H1 (cell line): Measurements from ENCODE around the gene AIRE. TPM values are rescaled to one million over a fixed set of nuclear protein-coding genes. Genes with fewer than 3 reads are reported as not detected.
A peak's percentile ranks its signal among the peaks of the same experiment; 100 is the strongest.

Experiments used
- CTCF ChIA-PET: fragments of 300-600 bp; sonication (Branson Sonifier 250); formaldehyde crosslinking; loops from one replicate; lab custom pipeline; 2021; ENCODE audit not compliant: partially characterized antibody; lab: Charles Lee
- POLR2A ChIA-PET: fragments of 300-600 bp; sonication (Branson Sonifier 250); formaldehyde crosslinking; loops from one replicate; lab custom pipeline; 2021; ENCODE audit warnings: inconsistent platforms; ENCODE audit not compliant: partially characterized antibody; lab: Charles Lee
- DNase-seq, 2 experiments: peaks; one replicate each; pipeline versions ENCODE4 v3.0.0 to v3.0.0-alpha.2; 2010 to 2022; ENCODE audit warnings: low spot score in 2 of 2, low read depth in 1 of 2, mixed read lengths in 1 of 2
- FAIRE-seq: peaks from 2 replicates; lab custom pipeline; 2011; peaks lifted over from hg19 to GRCh38; lab: Jason Lieb, UNC
- H2AFZ ChIP-seq: 2 replicates; pipeline ENCODE4 v1.8.1; 2012; ENCODE audit warnings: low read length, inconsistent platforms
- H2AK5ac ChIP-seq: 2 replicates; pipeline ENCODE4 v1.6.1; 2013; ENCODE audit warnings: low read depth, low read length
- H2BK120ac ChIP-seq: replicated peaks from 2 replicates; pipeline ENCODE3; 2013; ENCODE audit warnings: low read depth, low read length, inconsistent platforms
- H2BK12ac ChIP-seq: 2 replicates; pipeline ENCODE4 v1.6.1; 2013; ENCODE audit warnings: low read depth, low read length
- H2BK15ac ChIP-seq: 2 replicates; pipeline ENCODE4 v1.6.1; 2013; ENCODE audit warnings: low read length
- H2BK20ac ChIP-seq: 2 replicates; pipeline ENCODE4 v1.6.1; 2013; ENCODE audit warnings: low read length
- H2BK5ac ChIP-seq: 2 replicates; pipeline ENCODE4 v1.6.1; 2013; ENCODE audit warnings: low read depth, low read length
- H3K14ac ChIP-seq: 2 replicates; pipeline ENCODE4 v1.6.1; 2013; ENCODE audit warnings: inconsistent platforms; ENCODE audit not compliant: insufficient read length
- H3K18ac ChIP-seq: 2 replicates; pipeline ENCODE4 v1.6.1; 2013; ENCODE audit warnings: low read length; ENCODE audit errors: extremely low read depth
- H3K23ac ChIP-seq: 2 replicates; pipeline ENCODE4 v1.6.1; 2013; ENCODE audit warnings: inconsistent platforms; ENCODE audit not compliant: insufficient read length
- H3K23me2 ChIP-seq: 2 replicates; pipeline ENCODE4 v1.6.1; 2013; ENCODE audit warnings: low read depth, low read length
- H3K27ac ChIP-seq: 2 replicates; pipeline ENCODE4 v1.6.1; 2011; ENCODE audit warnings: low read depth, low read length, inconsistent platforms
- H3K27me3 ChIP-seq, 4 experiments: replicated peaks in 1 of 4; 1 replicate in 1 of 4; 2 replicates in 3 of 4; pipeline versions ENCODE4 v1.6.1 to v1.8.1; 2011 to 2013; ENCODE audit warnings: low read length in 3 of 4, mild to moderate bottlenecking in 3 of 4, inconsistent platforms in 2 of 4, mixed read lengths in 2 of 4, moderate library complexity in 1 of 4; ENCODE audit not compliant: control insufficient read depth in 3 of 4, insufficient read depth in 3 of 4; ENCODE audit errors: extremely low read depth in 1 of 4
- H3K36me3 ChIP-seq, 4 experiments: 2 replicates each; pipeline versions ENCODE4 v1.6.1 to v1.8.1; 2011 to 2013; ENCODE audit warnings: mild to moderate bottlenecking in 4 of 4, low read length in 3 of 4, moderate library complexity in 2 of 4, control low read depth in 1 of 4, inconsistent platforms in 1 of 4; ENCODE audit not compliant: insufficient read depth in 4 of 4, control insufficient read depth in 2 of 4
- H3K4ac ChIP-seq: replicated peaks from 2 replicates; pipeline ENCODE3; 2013; ENCODE audit warnings: low read length, low read depth, mixed read lengths, inconsistent platforms; ENCODE audit not compliant: insufficient read length
- H3K4me1 ChIP-seq, 4 experiments: replicated peaks in 1 of 4; 1 replicate in 1 of 4; 2 replicates in 3 of 4; pipeline versions ENCODE4 v1.6.1 to v1.8.1; 2011 to 2013; ENCODE audit warnings: low read length in 3 of 4, inconsistent platforms in 2 of 4, mixed read lengths in 1 of 4; ENCODE audit not compliant: insufficient read depth in 4 of 4, control insufficient read depth in 3 of 4
- H3K4me2 ChIP-seq, 2 experiments: 2 replicates each; pipeline versions ENCODE4 v1.6.1 to v1.8.1; 2011 to 2013; ENCODE audit warnings: low read depth in 2 of 2, low read length in 2 of 2, control low read depth in 1 of 2, inconsistent platforms in 1 of 2, mild to moderate bottlenecking in 1 of 2; ENCODE audit not compliant: insufficient read depth in 1 of 2
- H3K4me3 ChIP-seq, 4 experiments: fragments of 200-600, 300-600 bp in 1 of 4; sonication (generic), shearing (Covaris generic), sonication (Bioruptor Twin) in 1 of 4; 2 replicates each; pipeline versions ENCODE4 v1.5.1 to v1.8.1; 2011 to 2016; ENCODE audit warnings: low read length in 4 of 4, low read depth in 3 of 4, control low read depth in 2 of 4, inconsistent platforms in 2 of 4, mild to moderate bottlenecking in 2 of 4, mixed read lengths in 1 of 4, moderate library complexity in 1 of 4; ENCODE audit not compliant: insufficient read depth in 2 of 4; ENCODE audit errors: extremely low read depth in 1 of 4
- H3K56ac ChIP-seq: replicated peaks from 2 replicates; pipeline ENCODE3; 2013; ENCODE audit warnings: low read depth, mild to moderate bottlenecking, mixed read lengths, low read length, inconsistent platforms; ENCODE audit not compliant: insufficient read length
- H3K79me1 ChIP-seq: 2 replicates; pipeline ENCODE4 v1.6.1; 2013; ENCODE audit warnings: low read depth, low read length, control low read depth
- H3K79me2 ChIP-seq, 2 experiments: 2 replicates each; pipeline versions ENCODE4 v1.6.1 to v1.8.1; 2012 to 2013; ENCODE audit warnings: low read length in 2 of 2, mild to moderate bottlenecking in 2 of 2, inconsistent platforms in 1 of 2; ENCODE audit not compliant: insufficient read depth in 2 of 2, control insufficient read depth in 1 of 2
- H3K9ac ChIP-seq, 4 experiments: replicated peaks in 1 of 4; 1 replicate in 1 of 4; 2 replicates in 3 of 4; pipeline versions ENCODE4 v1.6.1 to v1.8.1; 2011 to 2013; ENCODE audit warnings: low read depth in 3 of 4, low read length in 3 of 4, control low read depth in 2 of 4, mild to moderate bottlenecking in 2 of 4, moderate library complexity in 2 of 4, inconsistent platforms in 1 of 4; ENCODE audit errors: extremely low read depth in 1 of 4
- H3K9me3 ChIP-seq, 2 experiments: 2 replicates each; pipeline versions ENCODE4 v1.6.1 to v1.8.1; 2012 to 2013; ENCODE audit warnings: mild to moderate bottlenecking in 2 of 2, moderate library complexity in 2 of 2, control low read depth in 1 of 2, inconsistent platforms in 1 of 2, low read depth in 1 of 2, low read length in 1 of 2, mixed read lengths in 1 of 2; ENCODE audit not compliant: insufficient read depth in 2 of 2
- H4K20me1 ChIP-seq, 2 experiments: replicated peaks in 1 of 2; 2 replicates each; pipeline versions ENCODE3 to v1.8.1; 2011 to 2013; ENCODE audit warnings: inconsistent platforms in 2 of 2, low read length in 2 of 2, mild to moderate bottlenecking in 1 of 2; ENCODE audit not compliant: insufficient read depth in 2 of 2, control insufficient read depth in 1 of 2
- H4K5ac ChIP-seq: 2 replicates; pipeline ENCODE4 v1.6.1; 2013; ENCODE audit warnings: low read length, low read depth, mixed read lengths, inconsistent platforms; ENCODE audit not compliant: insufficient read length
- H4K8ac ChIP-seq: 2 replicates; pipeline ENCODE4 v1.8.0; 2013; ENCODE audit warnings: mild to moderate bottlenecking, moderate library complexity, low read length, inconsistent platforms; ENCODE audit not compliant: insufficient read depth; ENCODE audit errors: extremely low read depth
- H4K91ac ChIP-seq: replicated peaks from 2 replicates; pipeline ENCODE3; 2013; ENCODE audit warnings: low read length, mixed read lengths, inconsistent platforms; ENCODE audit not compliant: insufficient read length
- ASH2L ChIP-seq: fragments of 200-600, 300-600 bp; sonication (generic); IDR thresholded peaks from one replicate; pipeline ENCODE4 v1.7.1; 2017; ENCODE audit warnings: low read length
- CHD1 ChIP-seq: IDR thresholded peaks from 2 replicates; pipeline ENCODE4 v1.6.1; 2012; ENCODE audit warnings: low read depth, low read length, improper control_type of control experiment
- CREB1 ChIP-seq: IDR thresholded peaks from 2 replicates; pipeline ENCODE4 v1.6.1; 2012; ENCODE audit warnings: inconsistent platforms
- CTBP2 ChIP-seq: IDR thresholded peaks from 2 replicates; pipeline ENCODE4 v1.7.0; 2011; ENCODE audit warnings: borderline replicate concordance, mild to moderate bottlenecking, moderate library complexity, mixed read lengths, low read length; ENCODE audit not compliant: insufficient read depth, insufficient read length
- E2F6 ChIP-seq: IDR thresholded peaks from 2 replicates; pipeline ENCODE4 v1.6.1; 2012; ENCODE audit warnings: inconsistent platforms
- PHF8 ChIP-seq: fragments of 200-600 bp; sonication (generic); conservative IDR thresholded peaks from 2 replicates; pipeline ENCODE4 v1.7.1; 2012; ENCODE audit warnings: low read depth, mild to moderate bottlenecking, inconsistent platforms, low read length, moderate library complexity
- POLR2AphosphoS5 ChIP-seq: IDR thresholded peaks from 2 replicates; pipeline ENCODE4 v1.6.1; 2011; ENCODE audit warnings: low read depth, low read length
- RXRA ChIP-seq: IDR thresholded peaks from 2 replicates; pipeline ENCODE4 v1.6.1; 2011; ENCODE audit warnings: low read depth, mild to moderate bottlenecking, low read length, moderate library complexity; ENCODE audit not compliant: insufficient read depth
- SP2 ChIP-seq: IDR thresholded peaks from 2 replicates; pipeline ENCODE4 v1.6.1; 2012; ENCODE audit warnings: mild to moderate bottlenecking, low read length, inconsistent platforms
- TAF1 ChIP-seq: IDR thresholded peaks from 2 replicates; pipeline ENCODE4 v1.6.1; 2011; ENCODE audit warnings: mild to moderate bottlenecking, low read depth, low read length
- WGBS, 2 experiments: shearing (Covaris generic) in 1 of 2; methylation state at CpG; one replicate each; pipeline versions ENCODE4 v1.1.6 to v1.1.7; 2013 to 2015; ENCODE audit warnings: low lambda C conversion rate in 2 of 2, mixed read lengths in 2 of 2, inconsistent platforms in 1 of 2, low coverage in 1 of 2, missing lambda C conversion rate in 1 of 2; ENCODE audit not compliant: insufficient replicate concordance in 2 of 2, insufficient coverage in 1 of 2, insufficient read length in 1 of 2; ENCODE audit errors: extremely low coverage in 1 of 2, missing lambda C conversion rate in 1 of 2; 5-methylcytosine and 5-hydroxymethylcytosine counted together
- polyA plus RNA-seq, 7 experiments: library from polyadenylated mRNA; depleted of rRNA in 3 of 7; stranded (reverse) in 5 of 7; unstranded in 2 of 7; fragments of >200 nt in 5 of 7; fragments of 200-250 nt in 2 of 7; gene quantifications; 1 replicate in 5 of 7; 2 replicates in 1 of 7; 4 replicates in 1 of 7; pipeline versions ENCODE4 v1.2.1 to v1.2.3, GENCODE V29; 2011 to 2013; ENCODE audit warnings: missing spikeins in 2 of 7, mixed read lengths in 2 of 7
- total RNA-seq: library from RNA; stranded (reverse); fragmentation: NEBNext Ultra II Directional; extraction: Animal tissue kit (Norgen Biotek cat#: 25700); gene quantifications from 2 replicates; pipeline ENCODE4 v1.2.1, GENCODE V29; 2021

AIRE gene
- total and polyA plus RNA-seq, 2 of the 8 experiments (the other 6 are each of a cell fraction or from before 2014, with no cell fraction given) = 0.09 TPM; not detected in 1

DNA sequence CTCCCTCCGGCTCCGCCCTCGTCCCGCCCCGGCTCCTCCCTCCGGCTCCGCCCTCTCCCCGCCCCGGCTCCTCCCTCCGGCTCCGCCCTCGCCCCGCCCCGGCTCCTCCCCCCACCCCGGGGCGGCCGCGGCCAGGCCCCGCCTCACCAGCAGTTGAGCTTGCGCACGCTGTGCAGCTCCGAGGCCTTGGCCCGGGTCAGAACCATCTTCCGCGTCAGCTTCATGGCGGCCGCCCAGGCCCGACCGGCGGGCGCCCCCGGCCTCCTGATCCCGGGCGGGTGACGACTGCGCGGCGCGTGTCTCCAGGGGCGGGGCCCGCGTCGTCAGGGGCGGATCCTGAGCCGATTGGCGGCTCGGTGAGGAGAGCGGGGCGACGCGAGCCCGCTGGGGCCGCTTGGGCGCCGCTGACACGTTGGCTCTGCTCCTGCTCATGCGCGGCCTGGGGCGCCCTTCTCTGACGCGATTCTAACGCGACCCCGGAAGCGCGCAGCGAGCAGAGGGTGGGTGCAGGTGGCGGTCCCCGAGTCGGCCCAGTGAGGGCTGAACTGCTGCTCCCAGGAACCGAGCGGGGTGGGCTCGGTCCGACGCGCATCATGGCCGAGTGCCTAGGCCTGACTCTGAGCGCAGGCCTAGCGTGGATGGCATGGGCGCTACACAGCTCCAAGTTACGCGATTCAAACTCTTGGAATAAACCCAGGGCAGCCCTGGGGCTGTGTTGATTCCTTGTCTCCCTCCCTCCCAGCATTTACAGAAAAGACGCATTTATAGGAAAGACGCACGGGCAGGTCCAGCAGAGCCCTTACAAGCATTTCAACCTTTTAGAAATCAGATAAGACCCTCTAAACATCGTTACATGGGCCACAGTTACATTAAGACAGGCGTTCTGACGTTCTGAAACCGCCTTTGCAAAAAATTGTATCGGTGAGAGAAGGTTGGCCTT is 53.6 kb downstream of the AIRE start, which contains the start of gene CFAP410:
CFAP410 (minus strand) TSS at position 420 of the 940 bp plus-strand sequence; CDS start at position 224, 196 bp downstream.
- peak within 1 kb of the TSS; percentile 87; the same call in 1 of the 2 replicates for H3K18ac ChIP-seq
- H4K91ac ChIP-seq = peak within 1 kb of the TSS; percentile 72
- TF ChIP-seq RXRA (no peak), CHD1 (no peak), CREB1 (peak; percentile 100), POLR2AphosphoS5 (peak; percentile 86), CTBP2 (peak; percentile 62), SP2 (no peak), PHF8 (peak; percentile 88), TAF1 (peak; percentile 85), E2F6 (0 out of 2 replicates have a peak, but pooled peaks have one; percentile 3), ASH2L (peak; percentile 67)

More for the DNA sequence above, 53.6 kb downstream of the AIRE start, which contains the start of gene CFAP410:
- peaks cover 0 to 7% (median under 1%) of the 10 kb centered on the region in 4 experiments; a peak in 2 of 7 replicates for H3K4me1 ChIP-seq
- peak within 1 kb of the TSS; percentile 35; the same call in 1 of the 2 replicates for H2AFZ ChIP-seq
- peak; percentile 84 to 97 for DNase-seq
- POLR2A ChIA-PET = interaction anchor here (0.6 to 2.5 kb wide), 5 partner anchors 9 to 150 kb away, joined by 3 to 7 read pairs (median 4); partner anchors contain the start of gene TRPM2
- H4K20me1 ChIP-seq = no peaks in the 10 kb centered on the region
- no peak for FAIRE-seq
- CTCF ChIA-PET = interaction anchor here (0.6 to 1.6 kb wide), 7 partner anchors 12 to 105 kb away, joined by 3 to 4 read pairs (median 3); no protein-coding TSS in a partner anchor
- H3K4me2 ChIP-seq = peak within 1 kb of the TSS; percentile 72 to 92
- H3K27me3 ChIP-seq = no peaks in the 10 kb centered on the region
- peak within 1 kb of the TSS; percentile 91 for H2BK5ac ChIP-seq
- H2BK15ac ChIP-seq = no peak within 1 kb of the TSS
- H3K56ac ChIP-seq = peak within 1 kb of the TSS; percentile 85
- H4K8ac ChIP-seq = peak within 1 kb of the TSS; percentile 97
- peak within 1 kb of the TSS; percentile 88 for H3K27ac ChIP-seq
- 6% methylated on average over 39 of the region's 90 CpGs; no CpG with 5 or more reads in 1 of the 2 experiments for WGBS, 2 experiments
- peak within 1 kb of the TSS; percentile 77 to 91 (median 80) for H3K4me3 ChIP-seq
- peak within 1 kb of the TSS; percentile 84 for H3K4ac ChIP-seq
- no peak within 1 kb of the TSS for H2AK5ac ChIP-seq
- no peaks in the 10 kb centered on the region for H3K79me2 ChIP-seq
- no peak within 1 kb of the TSS for H2BK120ac ChIP-seq
- H4K5ac ChIP-seq = peak within 1 kb of the TSS; percentile 74
- no peak within 1 kb of the TSS for H2BK20ac ChIP-seq
- no peaks in the 10 kb centered on the region for H3K9me3 ChIP-seq
- no peak within 1 kb of the TSS for H3K14ac ChIP-seq
- H3K23me2 ChIP-seq = peaks cover 6% of the 10 kb centered on the region; the same call in 1 of the 2 replicates
- H3K79me1 ChIP-seq = no peaks in the 10 kb centered on the region
- H2BK12ac ChIP-seq = no peak within 1 kb of the TSS
- no peak within 1 kb of the TSS for H3K23ac ChIP-seq
- peaks cover 0 to 4% (median 0%) of the 10 kb centered on the region in 4 experiments; a peak in 1 of 8 replicates for H3K36me3 ChIP-seq
- peak within 1 kb of the TSS; percentile 81 to 87 (median 82) for H3K9ac ChIP-seq
